DND-41 (cell line): ENCODE results near the gene TCEA3.

Source experiments
- ATAC-seq: fragments of 200-7000 bp; cut with Tn5 transposase; 3 replicates; pipeline ENCODE4 v1.9.1; 2021; ENCODE audit warnings: low read depth; ENCODE audit not compliant: insufficient read depth
- DNase-seq: peaks from one replicate; pipeline ENCODE4 v3.0.0-alpha.2; 2020
- H2AFZ ChIP-seq: 2 replicates; pipeline ENCODE4 v1.6.0; 2012; ENCODE audit warnings: low read depth, low read length
- H3K27ac ChIP-seq: 2 replicates; pipeline ENCODE4 v1.5.1; 2012; ENCODE audit warnings: low read length, inconsistent platforms
- H3K27me3 ChIP-seq: fragments of 200-600 bp; sonication (generic); 2 replicates; pipeline ENCODE4 v1.6.0; 2012; ENCODE audit warnings: low read length, mild to moderate bottlenecking, inconsistent platforms; ENCODE audit not compliant: insufficient read depth, poor library complexity
- H3K36me3 ChIP-seq: 2 replicates; pipeline ENCODE4 v1.5.1; 2012; ENCODE audit warnings: low read length, inconsistent platforms; ENCODE audit not compliant: insufficient read depth
- H3K4me1 ChIP-seq: 2 replicates; pipeline ENCODE4 v1.5.1; 2012; ENCODE audit warnings: mild to moderate bottlenecking, low read length; ENCODE audit not compliant: insufficient read depth
- H3K4me2 ChIP-seq: 2 replicates; pipeline ENCODE4 v1.6.0; 2012; ENCODE audit warnings: mild to moderate bottlenecking, moderate library complexity, low read length, inconsistent platforms; ENCODE audit not compliant: insufficient read depth
- H3K4me3 ChIP-seq, 2 experiments: fragments of 200-600 bp in 1 of 2; shearing (Covaris generic) in 1 of 2; 2 replicates each; pipeline ENCODE4 v1.5.1; 2012 to 2016; ENCODE audit warnings: inconsistent platforms in 2 of 2, low read length in 2 of 2, mild to moderate bottlenecking in 2 of 2, low read depth in 1 of 2, moderate library complexity in 1 of 2
- H3K79me2 ChIP-seq: 2 replicates; pipeline ENCODE4 v1.6.0; 2012; ENCODE audit warnings: low read length, inconsistent platforms; ENCODE audit not compliant: insufficient read depth
- H3K9ac ChIP-seq: 2 replicates; pipeline ENCODE4 v1.6.0; 2012; ENCODE audit warnings: low read depth, mild to moderate bottlenecking, inconsistent platforms, low read length, moderate library complexity
- H3K9me3 ChIP-seq: 2 replicates; pipeline ENCODE4 v1.5.1; 2012; ENCODE audit warnings: low read length, moderate library complexity, mild to moderate bottlenecking, inconsistent platforms; ENCODE audit not compliant: insufficient read depth, severe bottlenecking
- H4K20me1 ChIP-seq: 2 replicates; pipeline ENCODE4 v1.6.0; 2012; ENCODE audit warnings: low read length; ENCODE audit not compliant: insufficient read depth
- EZH2 ChIP-seq: IDR thresholded peaks from 3 replicates; pipeline ENCODE4 v1.6.1; 2012; ENCODE audit warnings: borderline replicate concordance, low read depth, mild to moderate bottlenecking, moderate library complexity, low read length, inconsistent platforms; ENCODE audit not compliant: severe bottlenecking
- TF ChIP-seq, protein P1 (sequence below): IDR thresholded peaks from 2 replicates; pipeline ENCODE4 v1.5.1; 2012; ENCODE audit warnings: borderline replicate concordance, low read length, moderate library complexity, mild to moderate bottlenecking; ENCODE audit not compliant: poor library complexity, severe bottlenecking; ENCODE audit errors: extremely low read depth

The TCEA3 gene

DNA sequence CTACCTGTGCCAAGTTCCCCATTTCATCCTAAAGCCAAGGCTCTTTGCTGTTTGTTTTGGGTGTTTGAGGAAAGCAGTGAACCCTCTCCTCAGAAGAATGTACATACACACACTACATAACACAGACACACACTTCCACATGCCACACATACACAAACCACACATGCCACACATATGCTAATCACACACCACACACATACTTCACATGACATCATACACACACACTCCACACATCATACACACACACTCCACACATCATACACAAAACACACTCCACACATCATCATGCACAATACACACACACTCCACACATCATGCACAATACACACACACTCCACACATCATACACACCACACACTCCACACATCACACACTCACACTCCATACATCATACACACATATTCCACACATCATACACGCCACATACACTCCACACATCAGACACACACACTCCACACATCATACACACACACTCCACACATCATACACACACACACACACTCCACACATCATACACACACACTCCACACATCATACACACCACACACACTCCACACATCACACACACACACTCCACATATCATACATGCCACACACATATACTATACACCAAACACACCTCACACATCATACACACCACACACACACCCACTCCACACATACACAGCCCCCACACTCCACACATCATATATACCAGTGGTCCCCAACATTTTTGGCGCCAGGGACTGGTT lies 32.3 kb downstream of the TCEA3 start:
- Histone ChIP-seq H3K79me2 (no peaks in the 10 kb centered on the region), H3K27me3 (no peaks in the 10 kb centered on the region), H3K4me1 (no peaks in the 10 kb centered on the region), H3K4me2 (no peak overlapping the region), H3K36me3 (no peaks in the 10 kb centered on the region), H4K20me1 (no peaks in the 10 kb centered on the region), H2AFZ (no peak overlapping the region), H3K27ac (no peak overlapping the region), H3K9ac (no peak overlapping the region), H3K9me3 (no peaks in the 10 kb centered on the region), H3K4me3 (no peak overlapping the region)
- ATAC-seq (no peak), DNase-seq (no peak)
- TF ChIP-seq, protein P1, sequence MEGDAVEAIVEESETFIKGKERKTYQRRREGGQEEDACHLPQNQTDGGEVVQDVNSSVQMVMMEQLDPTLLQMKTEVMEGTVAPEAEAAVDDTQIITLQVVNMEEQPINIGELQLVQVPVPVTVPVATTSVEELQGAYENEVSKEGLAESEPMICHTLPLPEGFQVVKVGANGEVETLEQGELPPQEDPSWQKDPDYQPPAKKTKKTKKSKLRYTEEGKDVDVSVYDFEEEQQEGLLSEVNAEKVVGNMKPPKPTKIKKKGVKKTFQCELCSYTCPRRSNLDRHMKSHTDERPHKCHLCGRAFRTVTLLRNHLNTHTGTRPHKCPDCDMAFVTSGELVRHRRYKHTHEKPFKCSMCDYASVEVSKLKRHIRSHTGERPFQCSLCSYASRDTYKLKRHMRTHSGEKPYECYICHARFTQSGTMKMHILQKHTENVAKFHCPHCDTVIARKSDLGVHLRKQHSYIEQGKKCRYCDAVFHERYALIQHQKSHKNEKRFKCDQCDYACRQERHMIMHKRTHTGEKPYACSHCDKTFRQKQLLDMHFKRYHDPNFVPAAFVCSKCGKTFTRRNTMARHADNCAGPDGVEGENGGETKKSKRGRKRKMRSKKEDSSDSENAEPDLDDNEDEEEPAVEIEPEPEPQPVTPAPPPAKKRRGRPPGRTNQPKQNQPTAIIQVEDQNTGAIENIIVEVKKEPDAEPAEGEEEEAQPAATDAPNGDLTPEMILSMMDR, result no peak
- TF ChIP-seq EZH2, result no peak

DNA sequence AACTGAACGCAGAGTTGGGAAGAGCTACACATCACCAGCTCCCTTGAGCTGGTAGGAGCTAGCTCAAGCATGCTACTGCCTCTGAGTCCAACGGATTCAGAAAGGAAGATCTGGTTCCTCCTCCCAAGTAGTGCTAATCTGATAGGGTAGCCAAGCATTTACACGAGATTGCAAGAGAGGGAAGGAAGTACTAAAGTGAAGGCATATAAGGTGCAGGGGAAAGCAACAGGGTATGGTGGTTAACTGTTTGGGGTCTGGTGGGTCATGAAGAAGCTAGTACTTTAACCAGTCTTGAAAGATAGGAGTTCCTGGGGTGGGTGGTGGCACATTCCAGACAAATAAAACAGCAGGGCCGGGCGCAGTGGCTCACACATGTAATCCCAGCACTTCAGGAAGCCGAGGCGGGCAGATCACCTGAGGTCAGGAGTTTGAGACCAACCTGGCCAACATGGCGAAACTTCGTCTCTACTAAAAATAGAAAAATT lies 34.7 kb downstream of the TCEA3 start:
- H3K36me3 ChIP-seq, result no peaks in the 10 kb centered on the region
- ATAC-seq (no peak), DNase-seq (no peak)
- no peak overlapping the region for H3K4me3 ChIP-seq
- TF ChIP-seq, protein P1, result no peak
- TF ChIP-seq EZH2, result no peak
- no peaks in the 10 kb centered on the region for H3K79me2 ChIP-seq
- H3K9ac ChIP-seq, result no peak overlapping the region
- H3K4me2 ChIP-seq, result no peak overlapping the region
- H3K9me3 ChIP-seq, result no peaks in the 10 kb centered on the region
- peaks cover 3% of the 10 kb centered on the region for H3K27me3 ChIP-seq
- H4K20me1 ChIP-seq, result no peaks in the 10 kb centered on the region
- H2AFZ ChIP-seq, result no peak overlapping the region
- no peaks in the 10 kb centered on the region for H3K4me1 ChIP-seq
- no peak overlapping the region for H3K27ac ChIP-seq

DNA sequence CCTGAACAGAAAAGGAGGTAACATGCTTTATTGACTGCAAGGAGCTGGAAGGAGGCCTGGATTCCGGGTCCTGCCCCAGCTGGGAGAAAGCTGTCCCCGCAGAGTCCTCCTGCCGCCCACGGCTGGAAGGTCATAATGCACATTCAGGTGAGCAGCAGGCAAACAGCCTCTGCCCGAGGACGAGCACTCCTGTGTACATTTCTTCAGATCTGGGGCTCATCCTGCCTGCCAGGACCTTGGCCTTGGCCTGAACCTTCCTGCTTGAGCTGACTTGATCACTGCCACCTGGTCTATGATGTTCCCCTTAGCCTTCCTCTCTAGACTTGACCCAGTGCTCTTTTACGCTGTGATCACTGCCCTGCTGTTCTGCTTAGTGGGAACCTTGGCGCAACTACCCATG lies 37.1 kb downstream of the TCEA3 start:
- Histone ChIP-seq H3K27ac (no peak overlapping the region), H3K4me1 (0 out of 2 replicates have a peak, but pooled peaks cover 4% of the 10 kb centered on the region), H3K4me2 (no peak overlapping the region), H3K9me3 (no peaks in the 10 kb centered on the region), H3K9ac (no peak overlapping the region), H4K20me1 (no peaks in the 10 kb centered on the region), H3K36me3 (no peaks in the 10 kb centered on the region), H3K79me2 (no peaks in the 10 kb centered on the region), H3K4me3 (no peak overlapping the region), H3K27me3 (peaks cover 3% of the 10 kb centered on the region), H2AFZ (no peak overlapping the region)
- ATAC-seq (no peak), DNase-seq (no peak)
- TF ChIP-seq, protein P1, result no peak
- TF ChIP-seq EZH2, result no peak
